ENCODE results near the gene DDX10.

Gene DDX10

GRCh38 chr11:108927791-108928545 is 263.1 kb downstream of the DDX10 start:
- no peak for ATAC-seq (ENCODE audit: insufficient read depth, low read depth)
- no peaks in the 10 kb centered on the region for H3K27me3 ChIP-seq (ENCODE audit: insufficient read depth, low read length, poor library complexity)
- no peak overlapping the region for H3K4me3 ChIP-seq (ENCODE audit: low read depth in 1 of 2, low read length in 2 of 2)
- H3K4me2 ChIP-seq (ENCODE audit: insufficient read depth, low read length), result no peak overlapping the region
- H2AFZ ChIP-seq (ENCODE audit: low read depth, low read length), result no peak overlapping the region
- H3K36me3 ChIP-seq (ENCODE audit: insufficient read depth, low read length), result no peaks in the 10 kb centered on the region
- H3K4me1 ChIP-seq (ENCODE audit: insufficient read depth, low read length), result no peaks in the 10 kb centered on the region
- H3K9me3 ChIP-seq (ENCODE audit: insufficient read depth, low read length, severe bottlenecking), result no peaks in the 10 kb centered on the region
- no peak overlapping the region for H3K9ac ChIP-seq (ENCODE audit: low read depth, low read length)
- TF ChIP-seq CTCF (IDR thresholded peaks at IDR 0.05; ENCODE audit: borderline replicate concordance, extremely low read depth, low read length, poor library complexity, severe bottlenecking), result no peak
- TF ChIP-seq EZH2 (IDR thresholded peaks at IDR 0.05; ENCODE audit: borderline replicate concordance, low read depth, low read length, severe bottlenecking), result no peak
- no peaks in the 10 kb centered on the region for H3K79me2 ChIP-seq (ENCODE audit: insufficient read depth, low read length)
- H4K20me1 ChIP-seq (ENCODE audit: insufficient read depth, low read length), result no peaks in the 10 kb centered on the region
- no peak for DNase-seq
- H3K27ac ChIP-seq (ENCODE audit: low read length), result no peak overlapping the region

GRCh38 chr11:108929241-108929640 is 264.4 kb downstream of the DDX10 start:
- H3K4me2 ChIP-seq (ENCODE audit: insufficient read depth, low read length), result no peak overlapping the region
- DNase-seq, result no peak
- TF ChIP-seq CTCF (IDR thresholded peaks at IDR 0.05; ENCODE audit: borderline replicate concordance, extremely low read depth, low read length, poor library complexity, severe bottlenecking) (no peak), EZH2 (IDR thresholded peaks at IDR 0.05; ENCODE audit: borderline replicate concordance, low read depth, low read length, severe bottlenecking) (no peak)
- no peaks in the 10 kb centered on the region for H3K36me3 ChIP-seq (ENCODE audit: insufficient read depth, low read length)
- H2AFZ ChIP-seq (ENCODE audit: low read depth, low read length), result no peak overlapping the region
- H3K9ac ChIP-seq (ENCODE audit: low read depth, low read length), result no peak overlapping the region
- H3K9me3 ChIP-seq (ENCODE audit: insufficient read depth, low read length, severe bottlenecking), result no peaks in the 10 kb centered on the region
- H3K79me2 ChIP-seq (ENCODE audit: insufficient read depth, low read length), result no peaks in the 10 kb centered on the region
- no peaks in the 10 kb centered on the region for H3K27me3 ChIP-seq (ENCODE audit: insufficient read depth, low read length, poor library complexity)
- no peak overlapping the region for H3K4me3 ChIP-seq (ENCODE audit: low read depth in 1 of 2, low read length in 2 of 2)
- H3K27ac ChIP-seq (ENCODE audit: low read length), result no peak overlapping the region
- no peak for ATAC-seq (ENCODE audit: insufficient read depth, low read depth)
- no peaks in the 10 kb centered on the region for H4K20me1 ChIP-seq (ENCODE audit: insufficient read depth, low read length)
- no peaks in the 10 kb centered on the region for H3K4me1 ChIP-seq (ENCODE audit: insufficient read depth, low read length)

GRCh38 chr11:108931168-108931567 is 266.3 kb downstream of the DDX10 start:
- ATAC-seq (ENCODE audit: insufficient read depth, low read depth), result no peak
- H3K36me3 ChIP-seq (ENCODE audit: insufficient read depth, low read length), result no peaks in the 10 kb centered on the region
- no peak overlapping the region for H3K27ac ChIP-seq (ENCODE audit: low read length)
- H3K4me3 ChIP-seq (ENCODE audit: low read depth in 1 of 2, low read length in 2 of 2), result no peak overlapping the region
- no peak overlapping the region for H3K4me2 ChIP-seq (ENCODE audit: insufficient read depth, low read length)
- H3K4me1 ChIP-seq (ENCODE audit: insufficient read depth, low read length), result no peaks in the 10 kb centered on the region
- H3K9ac ChIP-seq (ENCODE audit: low read depth, low read length), result no peak overlapping the region
- no peak for TF ChIP-seq CTCF (IDR thresholded peaks at IDR 0.05; ENCODE audit: borderline replicate concordance, extremely low read depth, low read length, poor library complexity, severe bottlenecking)
- TF ChIP-seq EZH2 (IDR thresholded peaks at IDR 0.05; ENCODE audit: borderline replicate concordance, low read depth, low read length, severe bottlenecking), result no peak
- no peaks in the 10 kb centered on the region for H3K9me3 ChIP-seq (ENCODE audit: insufficient read depth, low read length, severe bottlenecking)
- no peak overlapping the region for H2AFZ ChIP-seq (ENCODE audit: low read depth, low read length)
- no peaks in the 10 kb centered on the region for H3K27me3 ChIP-seq (ENCODE audit: insufficient read depth, low read length, poor library complexity)
- DNase-seq, result no peak
- H4K20me1 ChIP-seq (ENCODE audit: insufficient read depth, low read length), result no peaks in the 10 kb centered on the region
- H3K79me2 ChIP-seq (ENCODE audit: insufficient read depth, low read length), result no peaks in the 10 kb centered on the region
